GM23338 (cell line): ENCODE data around the gene COX7A2. TPM values are rescaled to one million over a fixed set of nuclear protein-coding genes. Genes with fewer than 3 reads are reported as not detected.

Experiments used
- ATAC-seq: fragments of 200-7000 bp; cut with Tn5 transposase; 3 replicates; pipeline ENCODE4 v1.9.1; 2020
- DNase-seq: peaks from one replicate; pipeline ENCODE4 v3.0.0-alpha.2; 2015; ENCODE audit warnings: low spot score
- H2AFZ ChIP-seq: fragments of 200-600 bp; sonication (generic); 2 replicates; pipeline ENCODE4 v1.8.0; 2016; ENCODE audit warnings: antibody characterized with exemption, mild to moderate bottlenecking, moderate library complexity
- H3F3A ChIP-seq: fragments of 200-600 bp; sonication (generic); replicated peaks from 2 replicates; pipeline ENCODE4 v1.8.0; 2017; ENCODE audit warnings: antibody characterized with exemption, mixed run types, low read depth
- H3K27ac ChIP-seq: fragments of 200-600 bp; sonication (generic); 2 replicates; pipeline ENCODE4 v1.6.1; 2016; ENCODE audit warnings: low read depth
- H3K27me3 ChIP-seq: fragments of 200-600 bp; sonication (generic); 2 replicates; pipeline ENCODE4 v1.8.0; 2016; ENCODE audit warnings: mild to moderate bottlenecking, mixed run types, moderate library complexity; ENCODE audit not compliant: insufficient read depth
- H3K36me3 ChIP-seq: fragments of 200-600 bp; sonication (generic); 2 replicates; pipeline ENCODE4 v1.8.0; 2016; ENCODE audit warnings: mild to moderate bottlenecking; ENCODE audit not compliant: insufficient read depth
- H3K4me1 ChIP-seq: fragments of 200-600 bp; sonication (generic); 2 replicates; pipeline ENCODE4 v1.8.0; 2016; ENCODE audit warnings: mild to moderate bottlenecking, moderate library complexity; ENCODE audit not compliant: insufficient read depth
- H3K4me2 ChIP-seq: fragments of 200-600 bp; sonication (generic); 2 replicates; pipeline ENCODE4 v1.7.1; 2017; ENCODE audit warnings: mixed run types
- H3K4me3 ChIP-seq: fragments of 200-600 bp; sonication (generic); 2 replicates; pipeline ENCODE4 v1.6.1; 2016; ENCODE audit warnings: mixed run types
- H3K79me2 ChIP-seq: fragments of 200-600 bp; sonication (generic); replicated peaks from 2 replicates; pipeline ENCODE4 v1.8.0; 2017; ENCODE audit warnings: mild to moderate bottlenecking; ENCODE audit not compliant: insufficient read depth
- H3K9me2 ChIP-seq: fragments of 200-600 bp; sonication (generic); 2 replicates; pipeline ENCODE4 v1.8.0; 2017; ENCODE audit not compliant: insufficient read depth
- H4K20me1 ChIP-seq: fragments of 200-600 bp; sonication (generic); replicated peaks from 2 replicates; pipeline ENCODE4 v1.8.0; 2017; ENCODE audit warnings: mild to moderate bottlenecking; ENCODE audit not compliant: insufficient read depth
- H3K27ac Mint-ChIP-seq: 2 replicates; pipeline ENCODE4 v1.8.0; 2020; ENCODE audit warnings: inconsistent platforms, mild to moderate bottlenecking, moderate library complexity, mixed read lengths
- H3K27me3 Mint-ChIP-seq: 3 replicates; pipeline ENCODE4 v1.8.0; 2022; ENCODE audit warnings: low read depth, mild to moderate bottlenecking, moderate library complexity, mixed read lengths, inconsistent platforms; ENCODE audit not compliant: insufficient read depth, poor library complexity
- H3K36me3 Mint-ChIP-seq: 3 replicates; pipeline ENCODE4 v1.8.0; 2021; ENCODE audit warnings: low read depth, mild to moderate bottlenecking, inconsistent platforms, moderate library complexity, mixed read lengths
- H3K4me1 Mint-ChIP-seq: 3 replicates; pipeline ENCODE4 v1.8.0; 2020; ENCODE audit warnings: mild to moderate bottlenecking, inconsistent platforms, mixed read lengths
- H3K4me3 Mint-ChIP-seq: 3 replicates; pipeline ENCODE4 v1.8.0; 2021; ENCODE audit warnings: moderate library complexity, mild to moderate bottlenecking, inconsistent platforms, mixed read lengths
- H3K9me3 Mint-ChIP-seq: 3 replicates; pipeline ENCODE4 v1.8.0; 2020; ENCODE audit warnings: moderate library complexity, mild to moderate bottlenecking, inconsistent platforms, mixed read lengths
- CREB1 ChIP-seq: fragments of 250-450 bp; sonication (Bioruptor Pico); IDR thresholded peaks from 2 replicates; pipeline ENCODE4 v1.5.0; 2020; ENCODE audit warnings: low read depth, mild to moderate bottlenecking, moderate library complexity
- EZH2 ChIP-seq: fragments of 200-600 bp; sonication (generic); IDR thresholded peaks from one replicate; pipeline ENCODE4 v1.8.0; 2017; ENCODE audit warnings: antibody characterized with exemption, mild to moderate bottlenecking, low read depth; ENCODE audit not compliant: unreplicated experiment
- EZH2phosphoT487 ChIP-seq: fragments of 200-600 bp; sonication (generic); IDR thresholded peaks from one replicate; pipeline ENCODE4 v1.8.1; 2018; ENCODE audit warnings: antibody characterized with exemption; ENCODE audit not compliant: unreplicated experiment
- NANOG ChIP-seq: IDR thresholded peaks from 2 replicates; pipeline ENCODE4 v1.6.1; 2016; ENCODE audit warnings: antibody characterized with exemption, borderline replicate concordance
- POLR2AphosphoS5 ChIP-seq: IDR thresholded peaks from 2 replicates; pipeline ENCODE4 v1.6.1; 2016; ENCODE audit warnings: antibody characterized with exemption, low read depth
- STAT1 ChIP-seq: IDR thresholded peaks from one replicate; pipeline ENCODE4 v1.6.1; 2016; ENCODE audit warnings: antibody characterized with exemption; ENCODE audit not compliant: unreplicated experiment
- ZNF114 ChIP-seq: fragments of 250-450 bp; sonication (Bioruptor Pico); IDR thresholded peaks from 2 replicates; pipeline ENCODE4 v1.5.0; 2020; ENCODE audit warnings: mild to moderate bottlenecking, moderate library complexity
- ZNF331 ChIP-seq: fragments of 250-450 bp; sonication (Bioruptor Pico); IDR thresholded peaks from 2 replicates; pipeline ENCODE4 v1.5.0; 2020; ENCODE audit warnings: low read depth, mild to moderate bottlenecking, moderate library complexity
- polyA plus RNA-seq: library from polyadenylated mRNA; unstranded; fragments of >200 nt; fragmentation: Nextera tagmentation; extraction: Ambion mirVana; gene quantifications from 2 replicates; pipeline ENCODE4 v1.2.1, GENCODE V29; 2016
- total RNA-seq: library from RNA; depleted of rRNA; stranded (reverse); fragments of >200 nt; shearing (Covaris generic); gene quantifications from 2 replicates; pipeline ENCODE4 v1.2.3, GENCODE V29; 2014
- TF ChIP-seq, protein P1 (sequence below): IDR thresholded peaks from one replicate; pipeline ENCODE4 v1.6.1; 2018; ENCODE audit warnings: antibody characterized with exemption; ENCODE audit not compliant: unreplicated experiment
- TF ChIP-seq, protein P2 (sequence below): fragments of 250-450 bp; sonication (Bioruptor Pico); IDR thresholded peaks from 2 replicates; pipeline ENCODE4 v1.5.0; 2020; ENCODE audit warnings: mild to moderate bottlenecking, moderate library complexity
- TF ChIP-seq, protein P3 (sequence below): IDR thresholded peaks from 2 replicates; pipeline ENCODE4 v1.6.1; 2016; ENCODE audit warnings: antibody characterized with exemption
- TF ChIP-seq, protein P4 (sequence below), 2 experiments: fragments of 200-600 bp in 1 of 2; sonication (generic) in 1 of 2; conservative IDR thresholded peaks; 2 replicates each; pipeline versions ENCODE4 v1.5.1 to v1.6.1; 2016 to 2017; ENCODE audit warnings: antibody characterized with exemption in 2 of 2, low read depth in 2 of 2, mild to moderate bottlenecking in 2 of 2, moderate library complexity in 1 of 2

The COX7A2 gene
- total and polyA plus RNA-seq, 2 experiments from 2014 or later, result 93.7 to 963 TPM

DNA sequence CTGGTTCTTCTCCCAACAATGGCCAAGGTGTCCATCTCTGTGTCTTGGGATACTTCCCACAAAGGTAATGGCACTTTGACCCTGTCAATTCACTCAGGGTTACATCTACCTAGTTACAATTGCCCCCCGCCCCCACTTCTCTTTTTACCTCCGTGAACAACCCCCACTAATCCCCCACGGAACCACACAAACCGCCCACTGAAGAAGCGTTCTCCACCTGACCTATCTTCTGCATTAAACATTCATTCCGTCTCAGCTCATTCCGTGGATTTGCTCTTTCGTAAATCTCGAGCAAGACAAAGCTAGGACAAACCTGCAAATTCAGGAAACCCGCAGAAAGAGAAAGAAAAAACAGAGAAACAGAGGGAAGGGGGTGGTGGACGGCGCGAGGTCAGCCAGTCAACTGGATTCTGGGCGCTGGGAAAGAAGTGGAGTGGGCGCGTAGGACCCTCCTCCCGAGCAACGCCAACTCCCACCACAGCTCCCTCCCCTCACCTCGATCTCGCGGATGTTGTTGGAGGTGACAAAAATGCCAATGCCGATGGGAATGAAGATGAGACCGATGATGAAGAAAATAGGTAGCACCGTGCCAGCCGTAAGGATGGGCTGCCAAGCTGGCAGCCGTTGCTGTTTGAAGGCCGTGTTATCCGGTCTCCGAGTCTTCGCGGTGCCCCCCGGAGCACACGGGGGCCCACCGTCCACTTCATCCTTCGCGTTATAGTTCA lies 40.5 kb upstream of the COX7A2 start:
- Histone ChIP-seq H3K4me3 (peak overlapping the region; percentile 86), H3K27ac (peak overlapping the region; percentile 81), H4K20me1 (no peaks in the 10 kb centered on the region; the same call in 1 of the 2 replicates), H3F3A (no peaks in the 10 kb centered on the region), H3K36me3 (no peaks in the 10 kb centered on the region), H3K27me3 (no peaks in the 10 kb centered on the region), H3K4me2 (peak overlapping the region; percentile 80), H2AFZ (no peak overlapping the region), H3K79me2 (peaks cover 54% of the 10 kb centered on the region), H3K4me1 (peaks cover 36% of the 10 kb centered on the region), H3K9me2 (no peaks in the 10 kb centered on the region)
- H3K4me3 Mint-ChIP-seq, result no peak overlapping the region
- H3K9me3 Mint-ChIP-seq, result no peaks in the 10 kb centered on the region
- H3K4me1 Mint-ChIP-seq, result peaks cover 26% of the 10 kb centered on the region
- TF ChIP-seq, protein P1, sequence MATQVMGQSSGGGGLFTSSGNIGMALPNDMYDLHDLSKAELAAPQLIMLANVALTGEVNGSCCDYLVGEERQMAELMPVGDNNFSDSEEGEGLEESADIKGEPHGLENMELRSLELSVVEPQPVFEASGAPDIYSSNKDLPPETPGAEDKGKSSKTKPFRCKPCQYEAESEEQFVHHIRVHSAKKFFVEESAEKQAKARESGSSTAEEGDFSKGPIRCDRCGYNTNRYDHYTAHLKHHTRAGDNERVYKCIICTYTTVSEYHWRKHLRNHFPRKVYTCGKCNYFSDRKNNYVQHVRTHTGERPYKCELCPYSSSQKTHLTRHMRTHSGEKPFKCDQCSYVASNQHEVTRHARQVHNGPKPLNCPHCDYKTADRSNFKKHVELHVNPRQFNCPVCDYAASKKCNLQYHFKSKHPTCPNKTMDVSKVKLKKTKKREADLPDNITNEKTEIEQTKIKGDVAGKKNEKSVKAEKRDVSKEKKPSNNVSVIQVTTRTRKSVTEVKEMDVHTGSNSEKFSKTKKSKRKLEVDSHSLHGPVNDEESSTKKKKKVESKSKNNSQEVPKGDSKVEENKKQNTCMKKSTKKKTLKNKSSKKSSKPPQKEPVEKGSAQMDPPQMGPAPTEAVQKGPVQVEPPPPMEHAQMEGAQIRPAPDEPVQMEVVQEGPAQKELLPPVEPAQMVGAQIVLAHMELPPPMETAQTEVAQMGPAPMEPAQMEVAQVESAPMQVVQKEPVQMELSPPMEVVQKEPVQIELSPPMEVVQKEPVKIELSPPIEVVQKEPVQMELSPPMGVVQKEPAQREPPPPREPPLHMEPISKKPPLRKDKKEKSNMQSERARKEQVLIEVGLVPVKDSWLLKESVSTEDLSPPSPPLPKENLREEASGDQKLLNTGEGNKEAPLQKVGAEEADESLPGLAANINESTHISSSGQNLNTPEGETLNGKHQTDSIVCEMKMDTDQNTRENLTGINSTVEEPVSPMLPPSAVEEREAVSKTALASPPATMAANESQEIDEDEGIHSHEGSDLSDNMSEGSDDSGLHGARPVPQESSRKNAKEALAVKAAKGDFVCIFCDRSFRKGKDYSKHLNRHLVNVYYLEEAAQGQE, result no peak
- TF ChIP-seq ZNF331 (no peak), EZH2 (no peak), EZH2phosphoT487 (no peak), NANOG (no peak), CREB1 (CRISPR knock-in tag) (no peak), STAT1 (no peak), ZNF114 (no peak), POLR2AphosphoS5 (no peak)
- TF ChIP-seq, protein P2, sequence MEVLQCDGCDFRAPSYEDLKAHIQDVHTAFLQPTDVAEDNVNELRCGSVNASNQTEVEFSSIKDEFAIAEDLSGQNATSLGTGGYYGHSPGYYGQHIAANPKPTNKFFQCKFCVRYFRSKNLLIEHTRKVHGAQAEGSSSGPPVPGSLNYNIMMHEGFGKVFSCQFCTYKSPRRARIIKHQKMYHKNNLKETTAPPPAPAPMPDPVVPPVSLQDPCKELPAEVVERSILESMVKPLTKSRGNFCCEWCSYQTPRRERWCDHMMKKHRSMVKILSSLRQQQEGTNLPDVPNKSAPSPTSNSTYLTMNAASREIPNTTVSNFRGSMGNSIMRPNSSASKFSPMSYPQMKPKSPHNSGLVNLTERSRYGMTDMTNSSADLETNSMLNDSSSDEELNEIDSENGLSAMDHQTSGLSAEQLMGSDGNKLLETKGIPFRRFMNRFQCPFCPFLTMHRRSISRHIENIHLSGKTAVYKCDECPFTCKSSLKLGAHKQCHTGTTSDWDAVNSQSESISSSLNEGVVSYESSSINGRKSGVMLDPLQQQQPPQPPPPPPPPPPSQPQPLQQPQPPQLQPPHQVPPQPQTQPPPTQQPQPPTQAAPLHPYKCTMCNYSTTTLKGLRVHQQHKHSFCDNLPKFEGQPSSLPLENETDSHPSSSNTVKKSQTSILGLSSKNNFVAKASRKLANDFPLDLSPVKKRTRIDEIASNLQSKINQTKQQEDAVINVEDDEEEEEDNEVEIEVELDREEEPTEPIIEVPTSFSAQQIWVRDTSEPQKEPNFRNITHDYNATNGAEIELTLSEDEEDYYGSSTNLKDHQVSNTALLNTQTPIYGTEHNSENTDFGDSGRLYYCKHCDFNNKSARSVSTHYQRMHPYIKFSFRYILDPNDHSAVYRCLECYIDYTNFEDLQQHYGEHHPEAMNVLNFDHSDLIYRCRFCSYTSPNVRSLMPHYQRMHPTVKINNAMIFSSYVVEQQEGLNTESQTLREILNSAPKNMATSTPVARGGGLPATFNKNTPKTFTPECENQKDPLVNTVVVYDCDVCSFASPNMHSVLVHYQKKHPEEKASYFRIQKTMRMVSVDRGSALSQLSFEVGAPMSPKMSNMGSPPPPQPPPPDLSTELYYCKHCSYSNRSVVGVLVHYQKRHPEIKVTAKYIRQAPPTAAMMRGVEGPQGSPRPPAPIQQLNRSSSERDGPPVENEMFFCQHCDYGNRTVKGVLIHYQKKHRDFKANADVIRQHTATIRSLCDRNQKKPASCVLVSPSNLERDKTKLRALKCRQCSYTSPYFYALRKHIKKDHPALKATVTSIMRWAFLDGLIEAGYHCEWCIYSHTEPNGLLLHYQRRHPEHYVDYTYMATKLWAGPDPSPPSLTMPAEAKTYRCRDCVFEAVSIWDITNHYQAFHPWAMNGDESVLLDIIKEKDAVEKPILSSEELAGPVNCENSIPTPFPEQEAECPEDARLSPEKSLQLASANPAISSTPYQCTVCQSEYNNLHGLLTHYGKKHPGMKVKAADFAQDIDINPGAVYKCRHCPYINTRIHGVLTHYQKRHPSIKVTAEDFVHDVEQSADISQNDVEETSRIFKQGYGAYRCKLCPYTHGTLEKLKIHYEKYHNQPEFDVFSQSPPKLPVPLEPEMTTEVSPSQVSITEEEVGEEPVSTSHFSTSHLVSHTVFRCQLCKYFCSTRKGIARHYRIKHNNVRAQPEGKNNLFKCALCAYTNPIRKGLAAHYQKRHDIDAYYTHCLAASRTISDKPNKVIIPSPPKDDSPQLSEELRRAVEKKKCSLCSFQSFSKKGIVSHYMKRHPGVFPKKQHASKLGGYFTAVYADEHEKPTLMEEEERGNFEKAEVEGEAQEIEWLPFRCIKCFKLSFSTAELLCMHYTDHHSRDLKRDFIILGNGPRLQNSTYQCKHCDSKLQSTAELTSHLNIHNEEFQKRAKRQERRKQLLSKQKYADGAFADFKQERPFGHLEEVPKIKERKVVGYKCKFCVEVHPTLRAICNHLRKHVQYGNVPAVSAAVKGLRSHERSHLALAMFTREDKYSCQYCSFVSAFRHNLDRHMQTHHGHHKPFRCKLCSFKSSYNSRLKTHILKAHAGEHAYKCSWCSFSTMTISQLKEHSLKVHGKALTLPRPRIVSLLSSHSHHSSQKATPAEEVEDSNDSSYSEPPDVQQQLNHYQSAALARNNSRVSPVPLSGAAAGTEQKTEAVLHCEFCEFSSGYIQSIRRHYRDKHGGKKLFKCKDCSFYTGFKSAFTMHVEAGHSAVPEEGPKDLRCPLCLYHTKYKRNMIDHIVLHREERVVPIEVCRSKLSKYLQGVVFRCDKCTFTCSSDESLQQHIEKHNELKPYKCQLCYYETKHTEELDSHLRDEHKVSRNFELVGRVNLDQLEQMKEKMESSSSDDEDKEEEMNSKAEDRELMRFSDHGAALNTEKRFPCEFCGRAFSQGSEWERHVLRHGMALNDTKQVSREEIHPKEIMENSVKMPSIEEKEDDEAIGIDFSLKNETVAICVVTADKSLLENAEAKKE, result no peak
- TF ChIP-seq, protein P3, sequence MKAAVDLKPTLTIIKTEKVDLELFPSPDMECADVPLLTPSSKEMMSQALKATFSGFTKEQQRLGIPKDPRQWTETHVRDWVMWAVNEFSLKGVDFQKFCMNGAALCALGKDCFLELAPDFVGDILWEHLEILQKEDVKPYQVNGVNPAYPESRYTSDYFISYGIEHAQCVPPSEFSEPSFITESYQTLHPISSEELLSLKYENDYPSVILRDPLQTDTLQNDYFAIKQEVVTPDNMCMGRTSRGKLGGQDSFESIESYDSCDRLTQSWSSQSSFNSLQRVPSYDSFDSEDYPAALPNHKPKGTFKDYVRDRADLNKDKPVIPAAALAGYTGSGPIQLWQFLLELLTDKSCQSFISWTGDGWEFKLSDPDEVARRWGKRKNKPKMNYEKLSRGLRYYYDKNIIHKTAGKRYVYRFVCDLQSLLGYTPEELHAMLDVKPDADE, result no peak
- TF ChIP-seq, protein P4, sequence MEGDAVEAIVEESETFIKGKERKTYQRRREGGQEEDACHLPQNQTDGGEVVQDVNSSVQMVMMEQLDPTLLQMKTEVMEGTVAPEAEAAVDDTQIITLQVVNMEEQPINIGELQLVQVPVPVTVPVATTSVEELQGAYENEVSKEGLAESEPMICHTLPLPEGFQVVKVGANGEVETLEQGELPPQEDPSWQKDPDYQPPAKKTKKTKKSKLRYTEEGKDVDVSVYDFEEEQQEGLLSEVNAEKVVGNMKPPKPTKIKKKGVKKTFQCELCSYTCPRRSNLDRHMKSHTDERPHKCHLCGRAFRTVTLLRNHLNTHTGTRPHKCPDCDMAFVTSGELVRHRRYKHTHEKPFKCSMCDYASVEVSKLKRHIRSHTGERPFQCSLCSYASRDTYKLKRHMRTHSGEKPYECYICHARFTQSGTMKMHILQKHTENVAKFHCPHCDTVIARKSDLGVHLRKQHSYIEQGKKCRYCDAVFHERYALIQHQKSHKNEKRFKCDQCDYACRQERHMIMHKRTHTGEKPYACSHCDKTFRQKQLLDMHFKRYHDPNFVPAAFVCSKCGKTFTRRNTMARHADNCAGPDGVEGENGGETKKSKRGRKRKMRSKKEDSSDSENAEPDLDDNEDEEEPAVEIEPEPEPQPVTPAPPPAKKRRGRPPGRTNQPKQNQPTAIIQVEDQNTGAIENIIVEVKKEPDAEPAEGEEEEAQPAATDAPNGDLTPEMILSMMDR (conservative IDR thresholded peaks at IDR 0.05; ENCODE audit: low read depth in 2 of 2), result no peak
- no peak overlapping the region for H3K27ac Mint-ChIP-seq
- ATAC-seq, result peak; percentile 55
- no peaks in the 10 kb centered on the region for H3K27me3 Mint-ChIP-seq
- H3K36me3 Mint-ChIP-seq, result no peaks in the 10 kb centered on the region
- DNase-seq, result peak; percentile 74
